Colonic mucosa (tissue), 4 donors: ENCODE measurements around the gene SMU1. TPM values are rescaled to one million over a fixed set of nuclear protein-coding genes. Genes with fewer than 3 reads are reported as not detected.

Source experiments
- DNase-seq: peaks from one replicate; pipeline ENCODE4 v3.0.0-alpha.2; 2020
- H3K27ac ChIP-seq: fragments of 200-600 bp; one replicate; pipeline ENCODE4 v1.8.0; 2021
- H3K27me3 ChIP-seq: fragments of 200-600 bp; one replicate; pipeline ENCODE4 v1.8.0; 2021
- H3K36me3 ChIP-seq: fragments of 200-600 bp; one replicate; pipeline ENCODE4 v1.8.0; 2021
- H3K4me1 ChIP-seq: fragments of 200-600 bp; one replicate; pipeline ENCODE4 v1.8.0; 2021; ENCODE audit warnings: mild to moderate bottlenecking
- H3K4me3 ChIP-seq: fragments of 200-600 bp; one replicate; pipeline ENCODE4 v1.8.0; 2021
- H3K9ac ChIP-seq, 2 donors: one replicate each; pipeline ENCODE4 v1.7.0; 2013; ENCODE audit warnings: control low read depth in 2 of 2, low read depth in 2 of 2, low read length in 2 of 2
- H3K9me3 ChIP-seq: fragments of 200-600 bp; one replicate; pipeline ENCODE4 v1.8.0; 2021
- intact Hi-C: fragments of 100-400 bp; cut with DNase I; formaldehyde crosslinking; loops from one replicate; pipeline ENCODE4 v1.14.1; 2022
- total RNA-seq, 2 donors: library from RNA; stranded (reverse); fragmentation: NEBNext Ultra II Directional in 1 of 2; extraction: Animal tissue kit (Norgen Biotek cat#: 25700) in 1 of 2; gene quantifications; one replicate each; pipeline ENCODE4 v1.2.1, GENCODE V29; 2021
- TF ChIP-seq, protein P1 (sequence below): fragments of 200-600 bp; IDR thresholded peaks from one replicate; pipeline ENCODE4 v1.8.0; 2022; ENCODE audit warnings: antibody characterized with exemption, mild to moderate bottlenecking
- donor health status: healthy.
- donor health status: DM: no; HTN: no; CAD: no.
- donor health status: DM: no; HTN: no; CAD: no.

The SMU1 gene
- total RNA-seq, 2 donors from 2014 or later: 17.4 to 18.7 TPM

DNA sequence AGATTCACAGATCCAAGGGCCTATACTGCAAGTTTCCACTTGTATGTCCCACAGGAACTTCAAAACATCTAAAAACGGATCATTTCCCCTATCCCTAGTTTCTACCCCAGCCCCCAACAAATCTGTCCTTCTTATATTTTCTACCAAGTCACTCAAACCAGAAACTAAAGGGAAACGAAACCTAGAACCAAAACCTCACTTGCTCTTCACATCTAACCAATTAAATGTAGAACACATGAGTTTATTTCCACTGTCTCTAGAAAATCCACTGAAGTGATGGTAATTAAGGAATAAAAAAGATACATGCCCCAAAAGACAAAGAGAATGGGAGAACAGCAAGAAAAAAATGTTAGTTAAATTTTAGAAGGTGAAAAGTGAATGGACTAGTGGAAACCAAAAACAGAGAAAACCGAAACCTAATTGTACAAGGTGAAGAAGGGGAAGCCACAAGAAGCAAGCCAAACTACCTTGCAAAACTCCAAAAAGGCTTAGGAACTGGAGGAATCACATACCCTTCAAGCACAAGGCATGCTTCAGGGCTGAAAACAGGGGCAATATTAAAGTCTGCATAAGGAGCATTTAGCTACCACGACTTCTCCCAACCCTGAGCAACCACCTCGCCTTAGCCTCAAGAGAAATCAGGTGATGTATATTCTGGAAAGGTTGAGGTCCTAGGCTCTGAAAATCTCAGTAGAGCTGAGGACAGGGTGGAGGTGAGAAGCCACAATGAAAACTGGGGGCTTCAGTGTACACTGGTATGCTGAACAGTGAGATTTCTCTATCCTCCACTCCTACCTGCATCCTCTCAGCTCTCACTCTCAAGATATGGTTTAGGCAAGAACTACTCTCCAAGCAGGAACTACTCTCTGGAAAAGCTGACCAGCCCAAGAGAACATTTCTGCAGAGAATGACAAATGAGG is 11.1 kb downstream of the SMU1 start:
- DNase-seq: no peak
- no peaks in the 10 kb centered on the region for H3K4me1 ChIP-seq
- intact Hi-C loops: no loop called here
- no peaks in the 10 kb centered on the region for H3K27me3 ChIP-seq
- no peak overlapping the region for H3K4me3 ChIP-seq
- H3K27ac ChIP-seq: no peak overlapping the region
- TF ChIP-seq, protein P1, sequence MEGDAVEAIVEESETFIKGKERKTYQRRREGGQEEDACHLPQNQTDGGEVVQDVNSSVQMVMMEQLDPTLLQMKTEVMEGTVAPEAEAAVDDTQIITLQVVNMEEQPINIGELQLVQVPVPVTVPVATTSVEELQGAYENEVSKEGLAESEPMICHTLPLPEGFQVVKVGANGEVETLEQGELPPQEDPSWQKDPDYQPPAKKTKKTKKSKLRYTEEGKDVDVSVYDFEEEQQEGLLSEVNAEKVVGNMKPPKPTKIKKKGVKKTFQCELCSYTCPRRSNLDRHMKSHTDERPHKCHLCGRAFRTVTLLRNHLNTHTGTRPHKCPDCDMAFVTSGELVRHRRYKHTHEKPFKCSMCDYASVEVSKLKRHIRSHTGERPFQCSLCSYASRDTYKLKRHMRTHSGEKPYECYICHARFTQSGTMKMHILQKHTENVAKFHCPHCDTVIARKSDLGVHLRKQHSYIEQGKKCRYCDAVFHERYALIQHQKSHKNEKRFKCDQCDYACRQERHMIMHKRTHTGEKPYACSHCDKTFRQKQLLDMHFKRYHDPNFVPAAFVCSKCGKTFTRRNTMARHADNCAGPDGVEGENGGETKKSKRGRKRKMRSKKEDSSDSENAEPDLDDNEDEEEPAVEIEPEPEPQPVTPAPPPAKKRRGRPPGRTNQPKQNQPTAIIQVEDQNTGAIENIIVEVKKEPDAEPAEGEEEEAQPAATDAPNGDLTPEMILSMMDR: no peak
- H3K36me3 ChIP-seq: peaks cover 13% of the 10 kb centered on the region
- no peaks in the 10 kb centered on the region for H3K9me3 ChIP-seq
- H3K9ac ChIP-seq: no peak overlapping the region

DNA sequence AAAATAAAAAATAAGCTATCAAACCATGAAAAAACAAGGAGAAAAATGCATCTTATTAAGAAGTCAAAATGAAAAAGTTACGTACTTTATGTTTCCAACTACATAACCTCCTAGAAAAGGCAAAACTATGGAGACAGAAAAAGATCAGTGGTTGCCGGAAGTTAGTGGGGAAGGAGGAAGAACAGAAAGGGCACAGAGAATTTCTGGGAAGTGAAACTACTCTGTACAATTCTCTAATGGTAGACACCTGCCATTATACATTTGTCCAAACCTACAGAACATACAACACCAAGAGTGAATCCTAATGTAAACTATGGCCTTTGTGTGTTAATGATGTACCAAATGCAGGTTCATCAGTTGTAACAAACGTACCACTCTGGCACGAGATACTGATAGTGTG is 25.3 kb downstream of the SMU1 start:
- H3K4me1 ChIP-seq: no peaks in the 10 kb centered on the region
- no peak overlapping the region for H3K4me3 ChIP-seq
- TF ChIP-seq, protein P1: no peak
- no peaks in the 10 kb centered on the region for H3K9me3 ChIP-seq
- no peak overlapping the region for H3K9ac ChIP-seq
- intact Hi-C loops: no loop called here
- no peaks in the 10 kb centered on the region for H3K27me3 ChIP-seq
- H3K36me3 ChIP-seq: peaks cover 7% of the 10 kb centered on the region
- no peak for DNase-seq
- H3K27ac ChIP-seq: no peak overlapping the region

DNA sequence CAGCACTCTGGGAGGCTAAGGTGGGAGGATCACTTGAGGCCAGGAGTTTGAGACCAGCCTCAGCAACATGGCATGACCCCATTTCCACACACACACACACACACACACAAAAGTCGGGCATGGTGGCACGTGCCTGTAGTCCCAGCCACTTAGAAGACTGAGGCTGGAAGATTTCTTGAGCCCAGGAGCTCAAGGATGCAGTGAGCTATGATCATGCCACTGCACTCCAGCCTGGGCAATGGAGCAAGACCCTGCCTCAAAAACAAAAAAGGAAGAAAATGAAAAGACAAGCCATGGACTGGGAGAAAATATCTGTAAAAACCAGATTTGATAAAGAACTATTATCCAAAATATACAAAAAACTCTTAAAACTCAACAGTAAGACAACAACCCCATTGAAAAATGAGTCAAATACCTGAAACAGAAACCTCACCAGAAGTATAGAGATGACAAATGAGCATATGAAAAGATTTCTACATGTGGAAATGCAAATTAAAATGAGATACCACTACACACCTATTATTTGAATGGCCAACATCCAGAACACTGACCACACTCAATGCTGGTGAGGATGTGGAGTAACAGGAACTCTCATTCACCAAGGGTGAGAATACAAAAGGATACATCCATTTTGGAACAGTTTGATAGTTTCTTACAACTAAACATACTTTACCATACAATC is 26.7 kb downstream of the SMU1 start:
- H3K36me3 ChIP-seq: no peaks in the 10 kb centered on the region
- intact Hi-C loops: no loop called here

GRCh38 chr9:33048054-33048465 is 28.4 kb downstream of the SMU1 start:
- intact Hi-C loops: no loop called here
- no peak overlapping the region for H3K4me3 ChIP-seq
- H3K36me3 ChIP-seq: no peaks in the 10 kb centered on the region
- TF ChIP-seq, protein P1: no peak
- no peak overlapping the region for H3K27ac ChIP-seq
- no peak overlapping the region for H3K9ac ChIP-seq
- no peaks in the 10 kb centered on the region for H3K9me3 ChIP-seq
- no peaks in the 10 kb centered on the region for H3K27me3 ChIP-seq
- no peak for DNase-seq
- H3K4me1 ChIP-seq: no peaks in the 10 kb centered on the region

More for the DNA sequence above, 26.7 kb downstream of the SMU1 start:
- Histone ChIP-seq H3K4me1 (no peaks in the 10 kb centered on the region), H3K9ac (no peak overlapping the region), H3K27ac (no peak overlapping the region), H3K27me3 (no peaks in the 10 kb centered on the region), H3K9me3 (no peaks in the 10 kb centered on the region), H3K4me3 (no peak overlapping the region)
- TF ChIP-seq, protein P1: no peak
- DNase-seq: no peak

DNA sequence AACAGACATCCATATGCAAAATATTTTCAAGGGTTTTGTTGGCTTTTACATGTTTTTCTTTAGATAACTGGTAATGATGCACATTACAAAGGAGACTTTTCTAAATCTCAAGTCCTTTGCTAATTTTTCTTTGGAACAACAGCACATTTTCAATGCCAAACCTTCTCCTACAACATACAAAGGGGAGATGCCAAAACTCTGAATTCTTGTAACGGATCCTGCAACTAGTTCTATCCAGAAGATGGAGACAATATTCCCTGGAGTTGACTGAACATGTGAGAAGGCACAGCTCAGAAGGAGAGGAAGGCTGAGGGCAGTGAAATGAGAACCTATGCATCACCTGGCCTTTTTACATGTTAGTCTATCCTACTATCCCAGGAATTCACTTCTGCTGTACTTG is 30.4 kb downstream of the SMU1 start:
- TF ChIP-seq, protein P1: no peak
- Histone ChIP-seq H3K4me1 (no peaks in the 10 kb centered on the region), H3K27ac (no peak overlapping the region), H3K27me3 (no peaks in the 10 kb centered on the region), H3K9ac (no peak overlapping the region), H3K36me3 (no peaks in the 10 kb centered on the region), H3K4me3 (no peak overlapping the region), H3K9me3 (no peaks in the 10 kb centered on the region)
- no peak for DNase-seq
- intact Hi-C loops: no loop called here
